KOPT-K1 (cell line): ENCODE results near the gene SECISBP2.
"Not testable (repeated sequence)": the region's sequence is repeated elsewhere in the genome, so short reads cannot be mapped to it uniquely, and the experiment has no call there.

ENCODE experiments used
- H3K27ac ChIP-seq: fragments of 200-600 bp; sonication (generic); 2 replicates; pipeline ENCODE4 v1.5.1; 2016; ENCODE audit warnings: antibody characterized with exemption, mild to moderate bottlenecking, low read depth, low read length; ENCODE audit not compliant: poor library complexity, severe bottlenecking
- H3K36me3 ChIP-seq: fragments of 200-600 bp; sonication (generic); 2 replicates; pipeline ENCODE4 v1.5.1; 2017; ENCODE audit warnings: antibody characterized with exemption, mild to moderate bottlenecking, low read length, moderate library complexity; ENCODE audit not compliant: insufficient read depth
- H3K9me3 ChIP-seq: fragments of 200-600 bp; sonication (generic); 2 replicates; pipeline ENCODE4 v1.5.1; 2017; ENCODE audit warnings: antibody characterized with exemption, low read length, mild to moderate bottlenecking; ENCODE audit not compliant: insufficient read depth, poor library complexity, severe bottlenecking

The SECISBP2 gene

DNA sequence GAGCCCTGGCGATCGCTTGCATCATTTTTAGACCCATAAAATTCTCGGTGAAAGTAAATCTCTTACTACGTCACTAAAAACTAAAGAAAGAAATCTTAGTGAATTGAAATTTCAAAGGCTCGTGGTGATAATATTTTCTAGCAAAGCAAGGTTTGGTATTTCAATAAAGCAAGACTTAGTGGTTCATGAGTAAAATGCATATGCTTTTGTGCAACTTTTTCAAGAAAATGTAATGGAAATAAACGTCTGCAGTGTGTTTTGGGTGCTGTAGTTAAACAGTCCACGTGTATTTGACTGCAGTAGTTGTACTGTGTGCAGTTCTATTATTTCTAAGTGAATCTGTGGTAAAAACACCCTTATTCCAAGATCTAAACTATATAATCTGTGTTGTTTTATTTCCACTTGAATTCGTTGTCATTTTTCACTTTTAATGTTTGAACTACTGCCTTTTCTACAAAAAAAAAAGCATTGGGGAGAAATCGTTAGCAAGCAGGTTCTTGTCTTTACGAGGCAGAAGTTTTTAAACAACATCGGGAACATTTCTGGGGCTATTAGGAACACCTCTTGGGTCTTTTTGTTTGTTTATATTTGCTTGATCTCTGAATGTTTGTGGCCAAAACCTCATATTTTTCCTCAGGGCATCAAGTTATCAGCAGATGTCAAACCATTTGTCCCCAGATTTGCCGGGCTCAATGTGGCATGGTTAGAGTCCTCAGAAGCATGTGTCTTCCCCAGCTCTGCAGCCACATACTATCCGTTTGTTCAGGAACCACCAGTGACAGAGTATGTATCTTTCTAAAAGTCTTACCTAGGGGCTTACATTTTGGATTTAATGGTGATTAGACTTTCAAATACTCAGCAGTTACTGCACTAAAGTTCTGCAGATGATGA is 960 bp downstream of the SECISBP2 start:
- Histone ChIP-seq H3K36me3 (peaks cover 69% of the 10 kb centered on the region), H3K9me3 (no peaks in the 10 kb centered on the region), H3K27ac (peak overlapping the region; percentile 92)

DNA sequence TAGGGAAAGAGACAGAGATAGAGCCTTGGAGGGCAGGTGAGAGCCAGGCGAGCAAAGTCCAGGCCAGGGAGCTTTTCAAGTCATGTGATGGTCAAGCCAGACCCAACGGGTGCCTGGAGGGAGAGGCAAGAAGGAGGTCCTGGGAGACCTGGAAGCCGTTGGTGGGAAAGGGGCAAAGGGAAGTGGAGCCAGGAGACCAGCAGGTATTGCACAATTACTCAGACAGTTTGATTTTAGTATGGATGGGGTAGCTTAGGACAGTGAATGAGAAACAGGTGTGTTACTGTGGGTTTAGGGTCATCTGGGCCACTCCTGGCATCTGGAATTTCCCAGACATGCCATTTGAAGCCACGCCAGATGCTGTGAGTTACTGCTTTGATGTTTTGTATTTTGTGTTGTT is 5.1 kb downstream of the SECISBP2 start:
- H3K36me3 ChIP-seq: peaks cover 64% of the 10 kb centered on the region
- no peak overlapping the region for H3K27ac ChIP-seq
- H3K9me3 ChIP-seq: no peaks in the 10 kb centered on the region

DNA sequence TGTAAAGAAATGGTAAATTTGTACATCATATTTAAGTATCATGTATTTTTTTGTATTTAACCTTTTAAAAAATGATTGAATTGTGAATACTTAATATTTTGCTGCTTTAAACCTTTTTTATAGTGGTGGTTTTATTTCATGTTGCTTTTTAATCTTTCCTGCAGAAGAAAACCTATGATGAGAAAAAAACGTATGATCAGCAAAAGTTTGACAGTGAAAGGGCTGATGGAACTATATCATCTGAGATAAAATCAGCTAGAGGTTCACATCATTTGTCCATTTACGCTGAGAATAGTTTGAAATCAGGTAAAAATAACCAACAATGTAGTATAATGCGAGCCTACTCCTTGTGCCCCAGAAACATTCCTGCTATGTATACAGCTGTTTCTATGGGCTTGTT is 7.4 kb downstream of the SECISBP2 start:
- Histone ChIP-seq H3K9me3 (no peaks in the 10 kb centered on the region), H3K36me3 (peaks cover 81% of the 10 kb centered on the region), H3K27ac (no peak overlapping the region)

DNA sequence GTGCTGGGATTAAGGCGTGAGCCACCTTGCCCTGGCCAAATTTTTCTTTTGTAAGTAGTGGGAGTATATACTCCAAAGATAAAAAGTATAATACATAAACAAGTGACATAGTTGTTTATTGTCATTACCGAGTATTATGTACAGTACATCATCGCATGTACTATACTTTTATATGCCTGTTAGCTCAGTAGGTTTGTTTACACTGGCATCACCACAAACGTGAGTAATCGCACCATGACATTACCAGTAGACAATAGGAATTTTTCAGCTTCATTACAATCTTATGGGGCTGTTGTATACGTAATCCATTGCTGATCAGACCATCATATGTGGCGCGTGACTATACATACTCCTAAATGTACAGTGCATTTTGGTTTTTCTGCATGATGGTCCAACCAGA is 9.8 kb downstream of the SECISBP2 start:
- Histone ChIP-seq H3K36me3 (peaks cover 90% of the 10 kb centered on the region), H3K27ac (no peak overlapping the region), H3K9me3 (no peaks in the 10 kb centered on the region)

DNA sequence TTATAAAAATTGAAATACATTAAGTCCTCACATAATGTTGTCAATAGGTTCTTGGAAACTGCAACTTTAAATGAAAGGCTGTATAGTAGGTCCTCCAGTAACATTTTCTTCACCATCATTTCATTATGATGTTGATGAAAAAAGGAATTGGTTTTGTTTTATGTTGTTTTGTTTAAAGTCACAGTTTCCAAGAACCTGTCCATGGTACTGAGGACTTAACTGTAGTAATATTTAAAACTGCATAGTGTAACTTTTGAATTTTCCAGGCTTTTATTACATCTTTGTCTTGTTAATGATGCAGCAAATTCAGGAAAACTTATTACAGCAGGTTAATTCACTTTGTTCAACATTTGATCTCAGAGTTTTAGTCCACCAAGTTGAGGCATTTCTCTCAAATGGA is 11.6 kb downstream of the SECISBP2 start:
- Histone ChIP-seq H3K36me3 (peaks cover 95% of the 10 kb centered on the region), H3K9me3 (no peaks in the 10 kb centered on the region), H3K27ac (no peak overlapping the region)

DNA sequence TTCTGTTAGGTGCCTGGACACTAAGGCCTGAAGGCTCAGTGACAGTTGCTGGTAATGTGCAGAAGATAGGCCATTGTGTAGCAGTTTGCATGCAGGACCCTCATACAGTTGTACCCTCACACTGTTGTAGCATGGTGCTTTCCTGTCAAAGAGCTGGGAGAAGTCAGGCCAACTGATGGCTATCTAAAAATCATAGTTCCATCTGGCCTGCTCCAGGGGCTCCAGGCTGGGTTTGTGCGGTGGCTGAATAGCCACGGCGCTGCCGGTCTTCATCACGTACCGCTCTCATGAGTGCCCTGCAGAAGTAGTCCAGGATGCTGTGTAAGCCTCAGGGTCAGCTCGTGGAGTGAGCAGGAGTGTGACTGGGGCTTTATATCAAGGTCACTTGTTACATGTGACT is 12.2 kb downstream of the SECISBP2 start:
- Histone ChIP-seq H3K27ac (no peak overlapping the region), H3K36me3 (peaks cover 98% of the 10 kb centered on the region), H3K9me3 (no peaks in the 10 kb centered on the region)

DNA sequence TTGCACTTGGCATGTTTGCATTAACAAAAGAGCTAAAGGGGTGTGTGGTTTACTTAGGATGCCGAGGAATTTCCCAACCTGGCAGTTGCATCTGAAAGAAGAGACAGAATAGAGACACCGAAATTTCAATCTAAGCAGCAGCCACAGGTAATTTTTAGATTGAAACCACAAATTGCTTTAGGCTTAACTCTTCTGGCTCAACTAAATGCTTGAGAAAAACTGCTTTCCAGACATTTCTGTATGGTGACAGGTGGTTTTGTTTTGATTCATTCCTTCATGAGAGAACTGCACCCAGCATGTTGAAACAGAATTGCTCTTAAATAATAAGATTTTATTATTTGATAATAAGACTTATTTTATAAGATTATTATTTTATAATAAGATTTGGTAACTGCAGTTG is 21.5 kb downstream of the SECISBP2 start:
- H3K9me3 ChIP-seq: peaks cover 8% of the 10 kb centered on the region
- peaks cover 99% of the 10 kb centered on the region for H3K36me3 ChIP-seq
- H3K27ac ChIP-seq: no peak overlapping the region

DNA sequence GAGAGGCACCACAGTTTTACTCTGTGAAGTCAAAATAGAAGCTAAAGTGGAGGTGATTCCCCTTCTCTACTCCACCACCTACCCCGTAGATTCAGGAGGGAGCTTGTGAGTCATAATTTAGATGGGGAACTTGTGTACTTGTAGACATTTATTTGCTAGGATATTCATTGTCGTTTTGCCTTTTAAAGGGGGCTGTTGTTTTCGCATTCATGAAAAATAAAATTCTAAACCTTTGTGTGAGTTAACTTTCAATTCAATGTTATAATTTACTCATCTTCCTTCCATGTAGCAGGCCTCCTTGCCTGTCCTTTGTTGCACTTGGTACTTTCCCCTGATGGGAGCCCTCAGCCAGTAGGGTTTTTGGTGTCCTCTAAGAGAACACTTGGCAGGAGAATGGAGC is 22.0 kb downstream of the SECISBP2 start:
- H3K36me3 ChIP-seq: peaks cover 99% of the 10 kb centered on the region
- no peak overlapping the region for H3K27ac ChIP-seq
- peaks cover 8% of the 10 kb centered on the region for H3K9me3 ChIP-seq

DNA sequence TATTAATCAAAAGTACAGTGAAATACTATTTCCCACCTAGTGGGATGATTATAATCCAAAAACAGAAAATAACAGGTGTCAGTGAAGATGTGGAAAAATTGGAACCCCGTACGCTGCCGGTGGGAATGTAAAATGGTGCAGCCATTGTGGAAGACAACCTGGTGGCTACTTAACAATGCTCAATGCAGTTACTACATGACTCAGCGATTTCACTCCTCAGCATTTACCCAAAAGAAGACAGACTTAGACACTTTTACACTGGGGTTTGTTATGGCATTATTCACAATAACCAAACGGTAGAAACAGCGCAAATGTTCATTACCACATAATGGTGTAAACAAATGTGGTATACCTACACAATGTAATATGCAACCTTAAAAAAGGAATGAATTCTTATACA is 23.9 kb downstream of the SECISBP2 start:
- Histone ChIP-seq H3K27ac (no peak overlapping the region), H3K9me3 (peaks cover 8% of the 10 kb centered on the region), H3K36me3 (peaks cover 100% of the 10 kb centered on the region)

DNA sequence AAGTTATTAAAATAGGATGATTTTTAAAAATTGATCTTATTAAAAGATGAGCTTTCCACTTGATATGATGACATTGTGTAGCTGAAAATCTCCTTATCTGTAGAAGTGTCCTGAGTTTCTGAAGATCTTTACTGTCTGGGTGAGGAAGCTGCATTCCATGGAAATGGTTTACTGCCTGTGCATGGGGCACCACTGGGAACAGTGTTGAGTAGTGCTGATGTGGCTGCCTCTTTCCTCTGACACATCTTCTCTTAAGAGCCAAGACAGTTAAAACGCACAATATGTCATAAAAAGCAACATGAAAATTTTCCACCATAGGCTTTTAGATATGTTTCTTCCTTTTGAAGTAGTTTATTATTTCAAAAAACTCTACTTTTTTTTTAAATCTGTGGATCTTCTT is 24.6 kb downstream of the SECISBP2 start:
- peaks cover 100% of the 10 kb centered on the region for H3K36me3 ChIP-seq
- peaks cover 8% of the 10 kb centered on the region for H3K9me3 ChIP-seq
- H3K27ac ChIP-seq: no peak overlapping the region

DNA sequence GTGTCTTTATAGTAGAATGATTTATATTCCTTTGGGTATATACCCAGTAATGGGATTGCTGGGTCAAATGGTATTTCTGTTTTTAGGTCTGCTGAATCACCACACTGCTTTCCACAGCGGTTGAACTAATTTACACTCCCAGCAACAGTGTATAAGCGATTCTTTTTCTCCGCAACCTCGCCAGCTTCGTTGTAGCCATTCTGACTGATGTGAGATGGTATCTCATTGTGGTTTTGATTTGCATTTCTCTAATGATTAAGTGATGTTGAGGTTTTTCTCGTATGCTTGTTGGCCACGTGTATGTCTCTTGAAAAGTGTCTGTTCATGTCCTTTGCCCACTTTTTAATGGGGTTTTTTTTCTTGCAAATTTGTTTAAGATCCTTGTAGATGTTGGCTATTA is 25.5 kb downstream of the SECISBP2 start:
- H3K9me3 ChIP-seq, H3K27ac ChIP-seq: not testable (repeated sequence)
- H3K36me3 ChIP-seq: peaks cover 100% of the 10 kb centered on the region

DNA sequence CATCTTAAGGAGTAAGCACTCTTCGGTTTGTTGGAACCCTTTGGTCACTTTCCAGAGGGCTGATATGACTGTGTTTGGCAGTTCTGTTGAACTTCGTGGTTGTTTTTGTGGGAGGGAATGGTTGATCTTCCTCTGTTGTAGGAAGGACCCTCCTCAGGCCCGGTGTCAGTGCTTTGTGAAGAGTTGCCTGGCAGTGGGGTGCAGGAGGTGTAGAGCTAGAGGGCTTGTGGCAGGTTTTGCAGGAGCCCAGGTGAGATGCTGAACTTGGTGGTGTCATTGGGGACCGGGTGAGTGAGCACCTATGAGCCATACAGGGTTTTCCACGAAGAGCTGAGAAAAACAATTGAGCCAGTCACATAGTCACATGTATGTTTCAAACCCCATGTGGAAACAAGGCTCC is 27.2 kb downstream of the SECISBP2 start:
- peaks cover 8% of the 10 kb centered on the region for H3K9me3 ChIP-seq
- H3K27ac ChIP-seq: no peak overlapping the region
- H3K36me3 ChIP-seq: peaks cover 100% of the 10 kb centered on the region

DNA sequence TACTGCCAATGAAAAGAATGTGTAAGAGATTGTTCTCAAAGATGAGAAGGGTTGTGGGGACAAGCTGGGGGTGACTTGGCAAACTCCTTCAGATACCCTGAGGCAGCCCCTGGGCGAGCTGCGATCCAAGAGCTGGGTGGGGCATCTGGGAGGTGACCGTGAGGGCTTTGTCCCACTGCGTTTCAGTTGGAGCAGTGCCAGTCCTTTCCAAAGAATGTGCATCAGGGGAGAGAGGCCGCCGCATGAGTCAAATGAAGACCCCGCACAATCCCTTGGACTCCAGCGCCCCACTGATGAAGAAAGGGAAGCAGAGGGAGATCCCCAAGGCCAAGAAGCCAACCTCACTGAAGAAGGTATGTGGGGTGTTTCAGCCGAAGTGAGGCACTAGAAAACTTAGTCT is 28.4 kb downstream of the SECISBP2 start:
- peaks cover 100% of the 10 kb centered on the region for H3K36me3 ChIP-seq

DNA sequence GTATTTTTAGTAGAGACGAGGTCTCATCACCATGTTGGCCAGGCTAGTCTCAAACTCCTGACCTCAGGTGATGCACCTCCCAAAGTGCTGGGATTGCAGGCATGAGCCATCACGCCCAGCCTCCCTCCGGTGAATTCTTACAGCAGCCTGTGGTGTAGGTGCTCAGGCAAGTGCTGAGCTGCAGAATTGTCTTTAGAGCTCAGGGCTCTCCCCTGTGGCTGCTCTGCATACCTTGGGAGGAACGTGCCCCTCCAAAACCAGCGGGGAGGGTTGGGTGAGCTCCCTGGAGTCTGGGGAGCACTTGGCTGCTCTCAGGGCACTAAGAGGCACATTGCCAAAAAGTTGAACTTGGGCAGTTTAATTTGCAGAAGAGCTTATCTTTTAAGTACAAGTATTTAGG is 29.4 kb downstream of the SECISBP2 start:
- H3K36me3 ChIP-seq: peaks cover 100% of the 10 kb centered on the region
- H3K9me3 ChIP-seq: peaks cover 8% of the 10 kb centered on the region
- no peak overlapping the region for H3K27ac ChIP-seq

More for the DNA sequence above, 28.4 kb downstream of the SECISBP2 start:
- peaks cover 8% of the 10 kb centered on the region for H3K9me3 ChIP-seq
- no peak overlapping the region for H3K27ac ChIP-seq

DNA sequence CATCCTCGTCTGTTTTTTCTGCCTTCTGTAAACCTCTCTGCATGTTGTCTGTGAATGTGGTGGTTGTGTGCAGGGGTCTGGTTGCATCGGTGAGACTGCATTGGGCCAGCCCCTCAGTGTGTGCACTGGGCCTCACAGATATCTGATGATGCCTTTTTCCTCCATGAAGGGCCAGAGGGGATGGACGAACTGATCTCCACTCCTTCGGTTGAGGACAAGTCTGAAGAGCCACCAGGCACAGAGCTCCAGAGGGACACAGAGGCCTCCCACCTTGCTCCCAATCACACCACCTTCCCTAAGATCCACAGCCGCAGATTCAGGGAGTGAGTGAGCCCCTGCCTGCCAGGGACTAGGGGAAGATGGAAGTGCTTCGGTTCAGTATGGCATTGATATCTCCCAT is 31.3 kb downstream of the SECISBP2 start:
- no peak overlapping the region for H3K27ac ChIP-seq
- H3K9me3 ChIP-seq: no peaks in the 10 kb centered on the region
- peaks cover 100% of the 10 kb centered on the region for H3K36me3 ChIP-seq

DNA sequence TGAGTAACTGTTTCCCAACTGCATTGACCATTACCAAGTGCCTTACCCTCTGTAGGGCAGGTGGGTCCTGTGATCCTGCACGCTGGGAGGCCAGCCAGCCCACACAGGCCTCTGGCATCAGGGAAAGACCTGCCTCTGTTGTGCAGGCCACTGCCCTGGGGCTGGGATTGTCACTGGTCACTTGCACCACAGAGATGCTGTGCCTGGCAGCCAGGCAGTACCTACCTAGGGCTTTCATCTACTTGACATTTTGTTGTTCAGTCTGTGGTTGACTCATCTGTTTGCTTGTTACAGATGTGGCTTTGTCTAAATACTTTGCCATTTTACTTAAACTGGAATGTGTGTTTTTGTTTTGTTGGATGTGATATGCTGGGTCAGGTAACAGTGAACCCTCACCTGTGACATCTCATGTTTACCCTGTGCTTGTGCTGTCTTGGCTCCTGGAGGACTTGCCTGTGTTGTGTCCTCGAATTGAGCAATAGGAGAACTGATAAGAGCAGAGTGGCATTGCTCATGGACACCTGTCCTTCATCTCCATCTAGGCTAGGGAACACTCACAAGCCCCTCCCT is 32.8 kb downstream of the SECISBP2 start:
- peaks cover 98% of the 10 kb centered on the region for H3K36me3 ChIP-seq
- no peaks in the 10 kb centered on the region for H3K9me3 ChIP-seq
- no peak overlapping the region for H3K27ac ChIP-seq
